WTC11 (cell line): ENCODE results near the gene RBM19.

Experiments used
- ATF3 ChIP-seq: sonication (generic); formaldehyde crosslinking; conservative IDR thresholded peaks from 2 replicates; pipeline ENCODE4 v1.8.1; 2022; ENCODE audit warnings: mild to moderate bottlenecking, missing genetic modification reagents
- TF ChIP-seq, protein P1 (sequence below): fragments of 250-450 bp; sonication (Bioruptor Pico); IDR thresholded peaks from 2 replicates; pipeline ENCODE4 v1.8.0; 2021; ENCODE audit warnings: mild to moderate bottlenecking

GRCh38 chr12:113965951-113966797 is at the start of gene RBM19:
- TF ChIP-seq, protein P1, sequence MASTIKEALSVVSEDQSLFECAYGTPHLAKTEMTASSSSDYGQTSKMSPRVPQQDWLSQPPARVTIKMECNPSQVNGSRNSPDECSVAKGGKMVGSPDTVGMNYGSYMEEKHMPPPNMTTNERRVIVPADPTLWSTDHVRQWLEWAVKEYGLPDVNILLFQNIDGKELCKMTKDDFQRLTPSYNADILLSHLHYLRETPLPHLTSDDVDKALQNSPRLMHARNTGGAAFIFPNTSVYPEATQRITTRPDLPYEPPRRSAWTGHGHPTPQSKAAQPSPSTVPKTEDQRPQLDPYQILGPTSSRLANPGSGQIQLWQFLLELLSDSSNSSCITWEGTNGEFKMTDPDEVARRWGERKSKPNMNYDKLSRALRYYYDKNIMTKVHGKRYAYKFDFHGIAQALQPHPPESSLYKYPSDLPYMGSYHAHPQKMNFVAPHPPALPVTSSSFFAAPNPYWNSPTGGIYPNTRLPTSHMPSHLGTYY (CRISPR knock-in tag), result no peak
- no peak for TF ChIP-seq ATF3
